Astrocyte (in vitro differentiated cells and primary cell): Measurements from ENCODE around the gene CES2. TPM values are rescaled to one million over a fixed set of nuclear protein-coding genes. Genes with fewer than 3 reads are reported as not detected.

Experiments
- DNase-seq: peaks from one replicate; pipeline ENCODE4 v3.0.0-alpha.2; 2010; ENCODE audit warnings: low read depth
- FAIRE-seq: peaks from 2 replicates; lab custom pipeline; 2011; peaks lifted over from hg19 to GRCh38; lab: Jason Lieb, UNC
- H2AFZ ChIP-seq: 2 replicates; pipeline ENCODE4 v1.6.0; 2012; ENCODE audit warnings: low read depth, low read length, inconsistent platforms
- H3K27ac ChIP-seq: 2 replicates; pipeline ENCODE4 v1.5.1; 2011; ENCODE audit warnings: low read depth, low read length, inconsistent platforms
- H3K27me3 ChIP-seq: 2 replicates; pipeline ENCODE4 v1.6.0; 2011; ENCODE audit warnings: low read length, inconsistent platforms; ENCODE audit not compliant: insufficient read depth
- H3K36me3 ChIP-seq: 2 replicates; pipeline ENCODE4 v1.5.1; 2011; ENCODE audit warnings: low read length, inconsistent platforms; ENCODE audit not compliant: insufficient read depth
- H3K4me1 ChIP-seq: 2 replicates; pipeline ENCODE4 v1.5.1; 2011; ENCODE audit warnings: low read length, inconsistent platforms; ENCODE audit not compliant: insufficient read depth
- H3K4me2 ChIP-seq: 2 replicates; pipeline ENCODE4 v1.6.0; 2012; ENCODE audit warnings: low read length, inconsistent platforms
- H3K4me3 ChIP-seq: 2 replicates; pipeline ENCODE4 v1.5.1; 2011; ENCODE audit warnings: low read depth, mild to moderate bottlenecking, low read length, inconsistent platforms; ENCODE audit not compliant: insufficient read depth
- H3K79me2 ChIP-seq: 2 replicates; pipeline ENCODE4 v1.6.0; 2012; ENCODE audit warnings: mild to moderate bottlenecking, low read length, inconsistent platforms; ENCODE audit not compliant: insufficient read depth
- H3K9ac ChIP-seq: 2 replicates; pipeline ENCODE4 v1.6.0; 2012; ENCODE audit warnings: mild to moderate bottlenecking, low read length, inconsistent platforms
- H3K9me3 ChIP-seq: 2 replicates; pipeline ENCODE4 v1.5.1; 2012; ENCODE audit warnings: low read depth, mild to moderate bottlenecking, low read length, inconsistent platforms; ENCODE audit not compliant: insufficient read depth
- H4K20me1 ChIP-seq: 2 replicates; pipeline ENCODE4 v1.6.0; 2012; ENCODE audit warnings: low read length, inconsistent platforms; ENCODE audit not compliant: insufficient read depth
- H3K27ac Mint-ChIP-seq: one replicate; pipeline ENCODE4 v1.8.0; 2021; ENCODE audit warnings: mild to moderate bottlenecking, mixed read lengths; ENCODE audit not compliant: unreplicated experiment
- H3K27me3 Mint-ChIP-seq: one replicate; pipeline ENCODE4 v1.8.0; 2021; ENCODE audit warnings: low read depth, mixed read lengths; ENCODE audit not compliant: unreplicated experiment
- H3K36me3 Mint-ChIP-seq: one replicate; pipeline ENCODE4 v1.8.0; 2021; ENCODE audit warnings: low read depth, mixed read lengths; ENCODE audit not compliant: unreplicated experiment
- H3K4me1 Mint-ChIP-seq: one replicate; pipeline ENCODE4 v1.8.0; 2021; ENCODE audit warnings: low read depth, mixed read lengths; ENCODE audit not compliant: unreplicated experiment
- H3K4me3 Mint-ChIP-seq: one replicate; pipeline ENCODE4 v1.8.0; 2021; ENCODE audit warnings: mild to moderate bottlenecking, moderate library complexity, mixed read lengths; ENCODE audit not compliant: unreplicated experiment
- H3K9me3 Mint-ChIP-seq: one replicate; pipeline ENCODE4 v1.8.0; 2021; ENCODE audit warnings: mild to moderate bottlenecking, mixed read lengths; ENCODE audit not compliant: unreplicated experiment
- EZH2 ChIP-seq: IDR thresholded peaks from 2 replicates; pipeline ENCODE4 v1.6.1; 2012; ENCODE audit warnings: mild to moderate bottlenecking, low read length, inconsistent platforms; ENCODE audit not compliant: insufficient read depth
- total RNA-seq: library from RNA; stranded (reverse); gene quantifications from 2 replicates; pipeline ENCODE4 v1.2.1, GENCODE V29; 2021
- TF ChIP-seq, protein P1 (sequence below): IDR thresholded peaks from 2 replicates; pipeline ENCODE4 v1.5.1; 2011; ENCODE audit warnings: low read depth, mild to moderate bottlenecking, inconsistent platforms, low read length, moderate library complexity; ENCODE audit not compliant: insufficient read depth

CES2 gene
- total RNA-seq, 1 donor from 2014 or later: 28.8 TPM

DNA sequence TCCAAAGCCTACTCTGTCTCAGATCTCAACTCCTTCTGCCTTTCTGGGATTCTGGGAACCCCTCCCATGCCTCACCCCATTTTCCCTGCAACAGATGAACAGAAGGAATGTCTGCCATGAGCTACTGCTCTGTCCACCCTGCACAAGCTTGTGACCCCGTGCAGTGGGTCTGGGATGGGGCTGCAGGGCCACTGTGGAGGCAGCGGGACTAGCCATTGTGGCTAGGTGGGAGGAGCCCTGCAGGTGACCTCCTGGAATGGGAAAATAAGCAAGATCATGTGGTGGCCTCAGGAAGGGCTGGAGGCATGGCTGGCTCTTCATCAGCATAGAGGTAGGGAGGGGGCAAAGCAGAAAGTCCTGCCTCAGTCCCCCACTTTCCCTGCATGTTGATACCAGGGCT lies 41.3 kb upstream of the CES2 start:
- peaks cover 1% of the 10 kb centered on the region for H3K36me3 Mint-ChIP-seq
- no peak overlapping the region for H2AFZ ChIP-seq
- no peak overlapping the region for H3K27ac ChIP-seq
- H3K9me3 Mint-ChIP-seq: peaks cover 3% of the 10 kb centered on the region
- no peak overlapping the region for H3K27ac Mint-ChIP-seq
- H3K9me3 ChIP-seq: no peaks in the 10 kb centered on the region
- no peak overlapping the region for H3K4me3 Mint-ChIP-seq
- TF ChIP-seq, protein P1, sequence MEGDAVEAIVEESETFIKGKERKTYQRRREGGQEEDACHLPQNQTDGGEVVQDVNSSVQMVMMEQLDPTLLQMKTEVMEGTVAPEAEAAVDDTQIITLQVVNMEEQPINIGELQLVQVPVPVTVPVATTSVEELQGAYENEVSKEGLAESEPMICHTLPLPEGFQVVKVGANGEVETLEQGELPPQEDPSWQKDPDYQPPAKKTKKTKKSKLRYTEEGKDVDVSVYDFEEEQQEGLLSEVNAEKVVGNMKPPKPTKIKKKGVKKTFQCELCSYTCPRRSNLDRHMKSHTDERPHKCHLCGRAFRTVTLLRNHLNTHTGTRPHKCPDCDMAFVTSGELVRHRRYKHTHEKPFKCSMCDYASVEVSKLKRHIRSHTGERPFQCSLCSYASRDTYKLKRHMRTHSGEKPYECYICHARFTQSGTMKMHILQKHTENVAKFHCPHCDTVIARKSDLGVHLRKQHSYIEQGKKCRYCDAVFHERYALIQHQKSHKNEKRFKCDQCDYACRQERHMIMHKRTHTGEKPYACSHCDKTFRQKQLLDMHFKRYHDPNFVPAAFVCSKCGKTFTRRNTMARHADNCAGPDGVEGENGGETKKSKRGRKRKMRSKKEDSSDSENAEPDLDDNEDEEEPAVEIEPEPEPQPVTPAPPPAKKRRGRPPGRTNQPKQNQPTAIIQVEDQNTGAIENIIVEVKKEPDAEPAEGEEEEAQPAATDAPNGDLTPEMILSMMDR: no peak
- TF ChIP-seq EZH2: no peak
- H3K4me1 Mint-ChIP-seq: peaks cover 8% of the 10 kb centered on the region
- H3K36me3 ChIP-seq: no peaks in the 10 kb centered on the region
- no peaks in the 10 kb centered on the region for H3K27me3 ChIP-seq
- peaks cover 7% of the 10 kb centered on the region for H3K27me3 Mint-ChIP-seq
- DNase-seq (no peak), FAIRE-seq (no peak)
- H3K79me2 ChIP-seq: no peaks in the 10 kb centered on the region
- H3K9ac ChIP-seq: no peak overlapping the region
- H3K4me3 ChIP-seq: no peak overlapping the region
- H4K20me1 ChIP-seq: peaks cover 4% of the 10 kb centered on the region
- H3K4me1 ChIP-seq: no peaks in the 10 kb centered on the region
- no peak overlapping the region for H3K4me2 ChIP-seq

GRCh38 chr16:66894948-66895688 lies 40.2 kb upstream of the CES2 start:
- Histone ChIP-seq H3K4me3 (no peak overlapping the region), H3K4me1 (peaks cover 7% of the 10 kb centered on the region), H3K79me2 (no peaks in the 10 kb centered on the region), H2AFZ (no peak overlapping the region), H3K9ac (peak overlapping the region; percentile 4), H3K36me3 (no peaks in the 10 kb centered on the region), H4K20me1 (peaks cover 4% of the 10 kb centered on the region), H3K27ac (no peak overlapping the region), H3K27me3 (no peaks in the 10 kb centered on the region), H3K4me2 (no peak overlapping the region), H3K9me3 (no peaks in the 10 kb centered on the region)
- Mint-ChIP-seq H3K4me3 (no peak overlapping the region), H3K9me3 (peaks cover 3% of the 10 kb centered on the region), H3K27ac (no peak overlapping the region), H3K27me3 (peaks cover 7% of the 10 kb centered on the region), H3K36me3 (peaks cover 1% of the 10 kb centered on the region), H3K4me1 (peaks cover 15% of the 10 kb centered on the region)
- TF ChIP-seq, protein P1: peak; percentile 88
- TF ChIP-seq EZH2: no peak
- FAIRE-seq (peak; percentile 71), DNase-seq (peak; percentile 48)

DNA sequence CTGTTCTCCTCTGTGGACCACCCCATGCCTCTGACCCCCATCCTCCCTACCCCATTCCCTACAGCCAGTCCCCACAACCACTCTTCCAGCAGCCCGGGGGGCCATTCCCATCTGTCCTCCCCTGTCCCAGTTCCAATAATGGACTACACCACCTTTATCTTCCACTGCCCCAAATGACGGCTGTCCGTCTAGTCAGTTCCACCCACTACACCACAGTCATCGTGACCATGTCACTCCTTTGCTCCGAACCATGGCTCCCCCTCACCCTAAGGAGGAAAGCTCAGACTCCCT lies 39.7 kb upstream of the CES2 start:
- DNase-seq (no peak), FAIRE-seq (no peak)
- Histone ChIP-seq H3K9ac (peak overlapping the region; percentile 4), H2AFZ (no peak overlapping the region), H3K4me1 (peaks cover 12% of the 10 kb centered on the region), H3K4me3 (no peak overlapping the region), H3K27me3 (no peaks in the 10 kb centered on the region), H4K20me1 (peaks cover 1% of the 10 kb centered on the region), H3K4me2 (no peak overlapping the region), H3K36me3 (no peaks in the 10 kb centered on the region), H3K79me2 (no peaks in the 10 kb centered on the region), H3K9me3 (no peaks in the 10 kb centered on the region), H3K27ac (no peak overlapping the region)
- peaks cover 19% of the 10 kb centered on the region for H3K4me1 Mint-ChIP-seq
- H3K36me3 Mint-ChIP-seq: peaks cover 1% of the 10 kb centered on the region
- H3K27me3 Mint-ChIP-seq: peaks cover 7% of the 10 kb centered on the region
- TF ChIP-seq, protein P1: no peak
- no peak for TF ChIP-seq EZH2
- no peak overlapping the region for H3K4me3 Mint-ChIP-seq
- no peak overlapping the region for H3K27ac Mint-ChIP-seq
- H3K9me3 Mint-ChIP-seq: peaks cover 3% of the 10 kb centered on the region
